ENCODE measurements around the gene DTD1. TPM values are rescaled to one million over a fixed set of nuclear protein-coding genes. Genes with fewer than 3 reads are reported as not detected.

Gene DTD1
- total and polyA plus RNA-seq, 2 of the 13 experiments (the other 11 are each of a cell fraction or from before 2014, with no cell fraction given): 41.2 to 79.3 TPM

DNA sequence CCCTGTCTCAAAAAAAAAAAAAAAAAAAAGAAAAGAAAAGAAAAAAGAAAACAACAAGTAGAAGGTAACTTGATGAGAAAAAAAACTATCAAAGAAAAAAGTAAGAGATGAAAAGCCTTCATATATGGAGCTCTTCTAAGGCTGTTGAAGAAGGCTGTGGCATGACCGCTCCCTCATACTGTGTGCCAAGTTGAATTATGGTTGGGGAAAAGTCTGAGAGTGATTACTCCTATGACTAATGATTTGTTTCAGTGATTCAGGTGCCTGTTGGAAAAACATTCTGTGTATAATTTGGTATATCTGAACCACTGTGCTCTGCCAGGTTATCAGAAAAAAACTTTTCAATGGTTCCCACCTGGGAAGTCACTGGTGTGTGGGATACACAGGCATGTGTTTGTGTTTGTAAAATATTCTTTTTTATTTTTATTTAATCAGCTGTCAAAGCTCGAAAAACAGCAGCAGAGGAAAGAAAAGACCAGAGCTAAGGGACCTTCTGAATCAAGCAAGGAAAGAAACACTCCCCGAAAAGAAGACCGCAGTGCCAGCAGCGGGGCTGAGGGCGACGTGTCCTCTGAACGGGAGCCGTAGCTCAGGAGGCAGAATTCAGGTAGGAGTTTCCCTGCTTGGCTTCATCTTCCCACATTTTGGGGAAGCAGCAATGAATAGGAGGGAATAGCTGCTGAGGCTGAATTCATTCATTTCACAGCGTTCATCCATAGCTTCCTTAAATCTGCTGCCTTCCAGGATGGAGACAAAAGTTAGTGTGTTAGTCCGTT, 156.0 kb downstream of the DTD1 start:
- no peak overlapping the region for H2AFZ ChIP-seq (ENCODE audit: low read length)
- H3K27ac ChIP-seq (ENCODE audit: extremely low read length, insufficient read depth, low read length): no peak overlapping the region
- intact Hi-C loops (cut with micrococcal nuclease; ENCODE audit: unreplicated experiment) (no loop called here), in situ Hi-C loops (cut with HindIII; ENCODE audit: extremely low pct_ligation_motif_present, low pct_unique_long_range_greater_than_20kb) (no loop called here)
- no peak overlapping the region for H3K9ac ChIP-seq (ENCODE audit: insufficient read depth, low read depth, low read length)
- CTCF ChIA-PET (ENCODE audit: low intra/inter-chr PET ratio, low total read pairs): no interaction called here
- no peaks in the 10 kb centered on the region for H3K9me3 ChIP-seq (ENCODE audit: low read length)
- 92% methylated on average over 11 of the region's 11 CpGs for WGBS (ENCODE audit: low lambda C conversion rate)
- H3K4me2 ChIP-seq (ENCODE audit: low read depth, low read length): no peak overlapping the region
- POLR2A ChIA-PET: no interaction called here
- H3K79me2 ChIP-seq (ENCODE audit: insufficient read depth, low read length): no peaks in the 10 kb centered on the region
- DNase-seq (ENCODE audit: low spot score) (no peak), FAIRE-seq (no peak), ATAC-seq (no peak)
- peaks cover 3 to 6% of the 10 kb centered on the region in 2 experiments; a peak in 4 of 5 replicates for H3K36me3 ChIP-seq (replicated peaks in 1 of 2; ENCODE audit: control insufficient read depth in 1 of 2, insufficient read depth in 2 of 2, low read length in 2 of 2)
- no peaks in the 10 kb centered on the region for H3K4me1 ChIP-seq (ENCODE audit: insufficient read depth, low read length)
- no peak for TF ChIP-seq KDM5B (CRISPR knock-in tag; IDR thresholded peaks at IDR 0.05; ENCODE audit: borderline replicate concordance)
- TF ChIP-seq SAP130 (CRISPR knock-in tag; IDR thresholded peaks at IDR 0.05; ENCODE audit: low read depth): no peak
- TF ChIP-seq ZNF747 (CRISPR knock-in tag; IDR thresholded peaks at IDR 0.05; ENCODE audit: borderline replicate concordance): no peak
- TF ChIP-seq, protein P1, sequence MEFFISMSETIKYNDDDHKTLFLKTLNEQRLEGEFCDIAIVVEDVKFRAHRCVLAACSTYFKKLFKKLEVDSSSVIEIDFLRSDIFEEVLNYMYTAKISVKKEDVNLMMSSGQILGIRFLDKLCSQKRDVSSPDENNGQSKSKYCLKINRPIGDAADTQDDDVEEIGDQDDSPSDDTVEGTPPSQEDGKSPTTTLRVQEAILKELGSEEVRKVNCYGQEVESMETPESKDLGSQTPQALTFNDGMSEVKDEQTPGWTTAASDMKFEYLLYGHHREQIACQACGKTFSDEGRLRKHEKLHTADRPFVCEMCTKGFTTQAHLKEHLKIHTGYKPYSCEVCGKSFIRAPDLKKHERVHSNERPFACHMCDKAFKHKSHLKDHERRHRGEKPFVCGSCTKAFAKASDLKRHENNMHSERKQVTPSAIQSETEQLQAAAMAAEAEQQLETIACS (CRISPR knock-in tag; IDR thresholded peaks at IDR 0.05): no peak
- TF ChIP-seq NFE2L1 (CRISPR knock-in tag; IDR thresholded peaks at IDR 0.05; ENCODE audit: borderline replicate concordance): no peak
- TF ChIP-seq PHF20 (CRISPR knock-in tag; IDR thresholded peaks at IDR 0.05): no peak
- TF ChIP-seq, protein P2, sequence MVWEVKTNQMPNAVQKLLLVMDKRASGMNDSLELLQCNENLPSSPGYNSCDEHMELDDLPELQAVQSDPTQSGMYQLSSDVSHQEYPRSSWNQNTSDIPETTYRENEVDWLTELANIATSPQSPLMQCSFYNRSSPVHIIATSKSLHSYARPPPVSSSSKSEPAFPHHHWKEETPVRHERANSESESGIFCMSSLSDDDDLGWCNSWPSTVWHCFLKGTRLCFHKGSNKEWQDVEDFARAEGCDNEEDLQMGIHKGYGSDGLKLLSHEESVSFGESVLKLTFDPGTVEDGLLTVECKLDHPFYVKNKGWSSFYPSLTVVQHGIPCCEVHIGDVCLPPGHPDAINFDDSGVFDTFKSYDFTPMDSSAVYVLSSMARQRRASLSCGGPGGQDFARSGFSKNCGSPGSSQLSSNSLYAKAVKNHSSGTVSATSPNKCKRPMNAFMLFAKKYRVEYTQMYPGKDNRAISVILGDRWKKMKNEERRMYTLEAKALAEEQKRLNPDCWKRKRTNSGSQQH (CRISPR knock-in tag; IDR thresholded peaks at IDR 0.05; ENCODE audit: low read depth): no peak
- no peak for TF ChIP-seq PRPF4 (IDR thresholded peaks at IDR 0.05; ENCODE audit: low read depth, low read length, poor library complexity, severe bottlenecking)
- no peak for TF ChIP-seq CC2D1A (CRISPR knock-in tag; IDR thresholded peaks at IDR 0.05)
- TF ChIP-seq YY1 (IDR thresholded peaks at IDR 0.05; ENCODE audit: insufficient read depth, insufficient replicate concordance, low read depth, low read length): no peak
- no peak for TF ChIP-seq ZNF136 (CRISPR knock-in tag; IDR thresholded peaks at IDR 0.05; ENCODE audit: low read depth)
- TF ChIP-seq HNRNPL (IDR thresholded peaks at IDR 0.05; ENCODE audit: low read depth, low read length): no peak
- TF ChIP-seq, protein P3, sequence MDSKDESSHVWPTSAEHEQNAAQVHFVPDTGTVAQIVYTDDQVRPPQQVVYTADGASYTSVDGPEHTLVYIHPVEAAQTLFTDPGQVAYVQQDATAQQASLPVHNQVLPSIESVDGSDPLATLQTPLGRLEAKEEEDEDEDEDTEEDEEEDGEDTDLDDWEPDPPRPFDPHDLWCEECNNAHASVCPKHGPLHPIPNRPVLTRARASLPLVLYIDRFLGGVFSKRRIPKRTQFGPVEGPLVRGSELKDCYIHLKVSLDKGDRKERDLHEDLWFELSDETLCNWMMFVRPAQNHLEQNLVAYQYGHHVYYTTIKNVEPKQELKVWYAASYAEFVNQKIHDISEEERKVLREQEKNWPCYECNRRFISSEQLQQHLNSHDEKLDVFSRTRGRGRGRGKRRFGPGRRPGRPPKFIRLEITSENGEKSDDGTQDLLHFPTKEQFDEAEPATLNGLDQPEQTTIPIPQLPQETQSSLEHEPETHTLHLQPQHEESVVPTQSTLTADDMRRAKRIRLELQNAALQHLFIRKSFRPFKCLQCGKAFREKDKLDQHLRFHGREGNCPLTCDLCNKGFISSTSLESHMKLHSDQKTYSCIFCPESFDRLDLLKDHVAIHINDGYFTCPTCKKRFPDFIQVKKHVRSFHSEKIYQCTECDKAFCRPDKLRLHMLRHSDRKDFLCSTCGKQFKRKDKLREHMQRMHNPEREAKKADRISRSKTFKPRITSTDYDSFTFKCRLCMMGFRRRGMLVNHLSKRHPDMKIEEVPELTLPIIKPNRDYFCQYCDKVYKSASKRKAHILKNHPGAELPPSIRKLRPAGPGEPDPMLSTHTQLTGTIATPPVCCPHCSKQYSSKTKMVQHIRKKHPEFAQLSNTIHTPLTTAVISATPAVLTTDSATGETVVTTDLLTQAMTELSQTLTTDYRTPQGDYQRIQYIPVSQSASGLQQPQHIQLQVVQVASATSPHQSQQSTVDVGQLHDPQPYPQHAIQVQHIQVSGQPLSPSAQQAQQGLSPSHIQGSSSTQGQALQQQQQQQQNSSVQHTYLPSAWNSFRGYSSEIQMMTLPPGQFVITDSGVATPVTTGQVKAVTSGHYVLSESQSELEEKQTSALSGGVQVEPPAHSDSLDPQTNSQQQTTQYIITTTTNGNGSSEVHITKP (CRISPR knock-in tag; IDR thresholded peaks at IDR 0.05; ENCODE audit: low read depth): no peak
- no peaks in the 10 kb centered on the region for H4K20me1 ChIP-seq (ENCODE audit: insufficient read depth, low read length)
- no peak overlapping the region for H3K4me3 ChIP-seq (replicated peaks in 1 of 3; ENCODE audit: insufficient read depth in 1 of 3, low read depth in 2 of 3, low read length in 3 of 3)
- H3K27me3 ChIP-seq (ENCODE audit: control insufficient read depth in 1 of 2, insufficient read depth in 2 of 2, low read length in 2 of 2): no peaks in the 10 kb centered on the region
- BruUV-seq (replicated peaks): no TSS peak
